ENCODE measurements around the gene DLGAP4. TPM values are rescaled to one million over a fixed set of nuclear protein-coding genes. Genes with fewer than 3 reads are reported as not detected.

DLGAP4 gene
- polyA plus RNA-seq, 1 donor (not counting 4 experiments of a cell fraction or from before 2014, with no cell fraction given) = 9.6 TPM

DNA sequence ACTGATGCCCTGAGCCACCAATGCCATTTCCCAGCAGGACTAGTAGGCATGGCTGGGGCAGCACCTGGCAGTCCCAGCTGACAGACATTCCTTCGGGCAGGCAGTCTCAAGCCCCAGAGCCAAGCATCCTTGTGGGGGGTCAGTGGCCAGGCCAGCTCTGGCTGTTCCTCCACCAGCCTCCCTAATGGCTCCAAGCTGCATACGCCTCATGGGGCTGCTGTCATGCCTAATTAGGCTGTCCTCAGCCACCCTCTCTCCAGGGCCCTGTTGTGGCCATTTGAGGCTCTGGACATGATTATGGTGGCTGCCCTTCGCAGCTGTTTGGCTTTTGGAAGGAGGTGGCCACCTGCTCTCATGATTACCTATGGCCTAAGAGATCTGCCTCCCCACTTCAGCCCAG is 79.4 kb downstream of the DLGAP4 start:
- Histone ChIP-seq H3K4me1 (ENCODE audit: control insufficient read depth, extremely low read depth, insufficient read depth, low read length) (no peaks in the 10 kb centered on the region), H3K27ac (ENCODE audit: control insufficient read depth, insufficient read depth, low read length) (no peak overlapping the region), H3K9ac (ENCODE audit: control insufficient read depth, extremely low read depth, insufficient read depth, low read length) (no peak overlapping the region), H2AFZ (ENCODE audit: control insufficient read depth, low read length) (no peak overlapping the region), H3K27me3 (ENCODE audit: control insufficient read depth, extremely low read depth, insufficient read depth, low read length) (peaks cover 5% of the 10 kb centered on the region), H3K36me3 (ENCODE audit: control insufficient read depth in 2 of 2, extremely low read depth in 1 of 2, insufficient read depth in 2 of 2, low read length in 2 of 2) (no peaks in the 10 kb centered on the region), H3K4me3 (ENCODE audit: control insufficient read depth in 2 of 3, extremely low read depth in 1 of 3, insufficient read depth in 2 of 3, low read depth in 1 of 3, low read length in 3 of 3) (no peak overlapping the region), H3K4me2 (ENCODE audit: control insufficient read depth, extremely low read depth, insufficient read depth, low read depth, low read length) (no peak overlapping the region), H3K9me3 (ENCODE audit: control insufficient read depth, low read depth, low read length) (no peaks in the 10 kb centered on the region), H4K20me1 (ENCODE audit: control insufficient read depth, extremely low read depth, insufficient read depth, low read length) (no peaks in the 10 kb centered on the region), H3K79me2 (ENCODE audit: control insufficient read depth, insufficient read depth, low read length) (no peaks in the 10 kb centered on the region), H3K9me1 (ENCODE audit: control insufficient read depth, extremely low read depth, insufficient read depth, low read length) (no peaks in the 10 kb centered on the region)
- dilution Hi-C loops (cut with MboI; ENCODE audit: extremely low pct_ligation_motif_present, low sequenced_read_pairs) = no loop called here
- no peak for DNase-seq (ENCODE audit: low read depth, low spot score)
- FAIRE-seq = no peak
- no peak for TF ChIP-seq EZH2 (IDR thresholded peaks at IDR 0.05; ENCODE audit: low read length)
- TF ChIP-seq, protein P1, sequence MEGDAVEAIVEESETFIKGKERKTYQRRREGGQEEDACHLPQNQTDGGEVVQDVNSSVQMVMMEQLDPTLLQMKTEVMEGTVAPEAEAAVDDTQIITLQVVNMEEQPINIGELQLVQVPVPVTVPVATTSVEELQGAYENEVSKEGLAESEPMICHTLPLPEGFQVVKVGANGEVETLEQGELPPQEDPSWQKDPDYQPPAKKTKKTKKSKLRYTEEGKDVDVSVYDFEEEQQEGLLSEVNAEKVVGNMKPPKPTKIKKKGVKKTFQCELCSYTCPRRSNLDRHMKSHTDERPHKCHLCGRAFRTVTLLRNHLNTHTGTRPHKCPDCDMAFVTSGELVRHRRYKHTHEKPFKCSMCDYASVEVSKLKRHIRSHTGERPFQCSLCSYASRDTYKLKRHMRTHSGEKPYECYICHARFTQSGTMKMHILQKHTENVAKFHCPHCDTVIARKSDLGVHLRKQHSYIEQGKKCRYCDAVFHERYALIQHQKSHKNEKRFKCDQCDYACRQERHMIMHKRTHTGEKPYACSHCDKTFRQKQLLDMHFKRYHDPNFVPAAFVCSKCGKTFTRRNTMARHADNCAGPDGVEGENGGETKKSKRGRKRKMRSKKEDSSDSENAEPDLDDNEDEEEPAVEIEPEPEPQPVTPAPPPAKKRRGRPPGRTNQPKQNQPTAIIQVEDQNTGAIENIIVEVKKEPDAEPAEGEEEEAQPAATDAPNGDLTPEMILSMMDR (optimal IDR thresholded peaks at IDR 0.05 in 1 of 3, IDR thresholded peaks at IDR 0.05 in 1 of 3, conservative IDR thresholded peaks at IDR 0.05 in 1 of 3; ENCODE audit: extremely low read depth in 1 of 3, insufficient read depth in 2 of 3, low read length in 3 of 3) = no peak

DNA sequence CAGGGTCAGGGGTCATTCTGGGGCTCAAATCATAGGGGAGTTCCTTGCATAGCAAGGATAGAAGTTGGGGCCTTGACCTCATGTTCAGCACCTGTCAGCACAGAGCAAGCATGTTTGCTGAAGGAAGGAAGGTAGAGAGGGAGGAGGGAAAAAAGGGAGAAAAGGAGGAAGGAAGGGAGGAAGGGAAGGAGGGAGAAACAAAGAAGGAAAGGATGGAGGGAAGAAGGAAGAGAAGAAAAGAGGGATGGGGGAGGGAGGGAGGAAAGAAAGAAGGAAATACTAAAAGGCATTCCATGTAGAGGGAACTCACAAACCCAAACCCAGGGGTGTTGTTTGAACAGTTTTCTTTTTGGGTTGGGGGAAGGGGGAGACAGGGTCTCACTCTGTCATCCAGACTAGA is 80.1 kb downstream of the DLGAP4 start:
- H3K9me3 ChIP-seq (ENCODE audit: control insufficient read depth, low read depth, low read length) = no peaks in the 10 kb centered on the region
- no peaks in the 10 kb centered on the region for H4K20me1 ChIP-seq (ENCODE audit: control insufficient read depth, extremely low read depth, insufficient read depth, low read length)
- dilution Hi-C loops (cut with MboI; ENCODE audit: extremely low pct_ligation_motif_present, low sequenced_read_pairs) = no loop called here
- no peaks in the 10 kb centered on the region for H3K36me3 ChIP-seq (ENCODE audit: control insufficient read depth in 2 of 2, extremely low read depth in 1 of 2, insufficient read depth in 2 of 2, low read length in 2 of 2)
- no peak overlapping the region for H3K4me2 ChIP-seq (ENCODE audit: control insufficient read depth, extremely low read depth, insufficient read depth, low read depth, low read length)
- H2AFZ ChIP-seq (ENCODE audit: control insufficient read depth, low read length) = no peak overlapping the region
- H3K9me1 ChIP-seq (ENCODE audit: control insufficient read depth, extremely low read depth, insufficient read depth, low read length) = no peaks in the 10 kb centered on the region
- no peak for FAIRE-seq
- DNase-seq (ENCODE audit: low read depth, low spot score) = no peak
- no peak overlapping the region for H3K27ac ChIP-seq (ENCODE audit: control insufficient read depth, insufficient read depth, low read length)
- no peaks in the 10 kb centered on the region for H3K79me2 ChIP-seq (ENCODE audit: control insufficient read depth, insufficient read depth, low read length)
- H3K4me1 ChIP-seq (ENCODE audit: control insufficient read depth, extremely low read depth, insufficient read depth, low read length) = no peaks in the 10 kb centered on the region
- peaks cover 5% of the 10 kb centered on the region for H3K27me3 ChIP-seq (ENCODE audit: control insufficient read depth, extremely low read depth, insufficient read depth, low read length)
- no peak overlapping the region for H3K4me3 ChIP-seq (ENCODE audit: control insufficient read depth in 2 of 3, extremely low read depth in 1 of 3, insufficient read depth in 2 of 3, low read depth in 1 of 3, low read length in 3 of 3)
- H3K9ac ChIP-seq (ENCODE audit: control insufficient read depth, extremely low read depth, insufficient read depth, low read length) = no peak overlapping the region
- TF ChIP-seq EZH2 (IDR thresholded peaks at IDR 0.05; ENCODE audit: low read length) = no peak
- TF ChIP-seq, protein P1 (optimal IDR thresholded peaks at IDR 0.05 in 1 of 3, IDR thresholded peaks at IDR 0.05 in 1 of 3, conservative IDR thresholded peaks at IDR 0.05 in 1 of 3; ENCODE audit: extremely low read depth in 1 of 3, insufficient read depth in 2 of 3, low read length in 3 of 3) = no peak
